HL-60/S4 treated with retinoic acid at 250 ng/mL for 4 days and 3 days (cell line): Measurements from ENCODE around the gene LMLN.
"Not testable (repeated sequence)": the region's sequence is repeated elsewhere in the genome, so short reads cannot be mapped to it uniquely, and the experiment has no call there.

Source experiments
- in situ Hi-C: fragments of 300-500 bp; cut with MboI; formaldehyde crosslinking; loops from 2 replicates; pipeline ENCODE4 v1.7.0; 2022; ENCODE audit warnings: low sequenced_read_pairs

LMLN gene, protein sequence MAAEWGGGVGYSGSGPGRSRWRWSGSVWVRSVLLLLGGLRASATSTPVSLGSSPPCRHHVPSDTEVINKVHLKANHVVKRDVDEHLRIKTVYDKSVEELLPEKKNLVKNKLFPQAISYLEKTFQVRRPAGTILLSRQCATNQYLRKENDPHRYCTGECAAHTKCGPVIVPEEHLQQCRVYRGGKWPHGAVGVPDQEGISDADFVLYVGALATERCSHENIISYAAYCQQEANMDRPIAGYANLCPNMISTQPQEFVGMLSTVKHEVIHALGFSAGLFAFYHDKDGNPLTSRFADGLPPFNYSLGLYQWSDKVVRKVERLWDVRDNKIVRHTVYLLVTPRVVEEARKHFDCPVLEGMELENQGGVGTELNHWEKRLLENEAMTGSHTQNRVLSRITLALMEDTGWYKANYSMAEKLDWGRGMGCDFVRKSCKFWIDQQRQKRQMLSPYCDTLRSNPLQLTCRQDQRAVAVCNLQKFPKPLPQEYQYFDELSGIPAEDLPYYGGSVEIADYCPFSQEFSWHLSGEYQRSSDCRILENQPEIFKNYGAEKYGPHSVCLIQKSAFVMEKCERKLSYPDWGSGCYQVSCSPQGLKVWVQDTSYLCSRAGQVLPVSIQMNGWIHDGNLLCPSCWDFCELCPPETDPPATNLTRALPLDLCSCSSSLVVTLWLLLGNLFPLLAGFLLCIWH

DNA sequence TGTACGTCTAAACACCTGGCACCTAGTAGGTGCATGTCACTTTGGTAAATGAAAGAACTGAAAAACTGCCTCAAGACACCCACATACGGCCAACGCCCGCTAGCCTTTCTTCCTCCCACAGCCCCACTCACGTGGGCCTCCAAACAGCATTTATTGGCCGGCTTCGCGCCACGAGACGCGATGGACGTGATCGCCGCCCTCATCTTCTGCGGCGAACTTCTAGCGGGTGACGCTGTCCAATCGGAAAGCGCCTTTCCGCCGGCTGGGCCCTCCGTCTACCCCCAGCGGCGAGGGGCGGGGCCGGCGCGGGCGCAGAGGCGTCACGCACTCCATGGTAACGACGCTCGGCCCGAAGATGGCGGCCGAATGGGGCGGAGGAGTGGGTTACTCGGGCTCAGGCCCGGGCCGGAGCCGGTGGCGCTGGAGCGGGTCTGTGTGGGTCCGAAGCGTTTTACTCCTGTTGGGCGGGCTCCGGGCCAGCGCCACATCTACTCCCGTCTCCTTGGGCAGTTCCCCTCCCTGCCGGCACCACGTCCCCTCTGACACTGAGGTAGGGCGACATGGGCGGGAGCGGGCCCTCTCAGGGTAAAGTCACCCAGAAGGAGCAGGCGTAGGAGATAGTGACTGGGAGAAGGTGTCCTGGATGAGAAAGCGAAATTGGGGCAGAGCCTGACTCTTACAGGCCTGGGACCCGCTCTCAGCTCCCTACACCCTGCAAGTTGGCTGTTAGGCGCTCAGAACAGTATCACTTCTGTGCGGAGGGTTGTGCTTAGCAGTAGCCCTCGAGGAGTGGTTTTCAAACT, at the start of gene LMLN:
TSS of gene LMLN (plus strand) at position 327 of the 803 bp plus-strand sequence. CDS start at position 356, 29 bp downstream.
- in situ Hi-C loops: no loop called here

DNA sequence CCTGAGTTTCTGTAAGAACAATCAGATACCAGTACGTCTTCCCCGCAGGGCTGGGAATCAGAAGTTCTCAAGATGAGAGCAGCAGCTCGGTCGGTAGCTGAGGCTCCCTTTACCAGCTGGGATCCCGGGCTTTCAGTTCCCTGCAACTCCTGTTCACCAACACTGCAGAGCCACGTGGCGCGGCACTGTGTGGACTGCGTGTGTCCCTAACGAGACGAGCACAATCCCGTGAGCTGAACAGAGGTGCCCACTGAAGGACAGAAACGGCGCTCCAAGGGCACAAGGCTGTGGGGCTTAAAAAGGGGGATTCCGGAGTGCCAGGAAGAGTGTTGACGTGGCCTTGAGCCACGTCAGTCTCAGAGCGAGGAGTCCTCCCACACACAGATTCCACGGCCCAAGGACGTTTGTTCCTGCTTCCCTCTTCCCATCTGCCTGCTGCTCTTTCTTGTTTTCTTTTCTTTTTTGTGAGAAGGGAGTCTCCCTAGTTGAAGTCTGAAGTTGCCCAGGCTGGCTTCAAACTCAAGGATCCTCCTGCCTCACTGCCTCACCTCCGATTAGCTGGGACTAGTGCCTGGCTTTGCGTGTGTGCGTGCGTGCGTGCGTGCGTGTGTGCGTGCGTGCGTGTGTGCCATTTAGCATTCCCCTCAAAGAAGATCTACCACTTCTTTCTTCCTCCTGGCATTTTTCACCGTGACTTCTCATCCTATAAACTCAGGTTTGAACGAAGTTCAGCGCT, 47.1 kb upstream of the LMLN start:
- in situ Hi-C loops: no loop called here

DNA sequence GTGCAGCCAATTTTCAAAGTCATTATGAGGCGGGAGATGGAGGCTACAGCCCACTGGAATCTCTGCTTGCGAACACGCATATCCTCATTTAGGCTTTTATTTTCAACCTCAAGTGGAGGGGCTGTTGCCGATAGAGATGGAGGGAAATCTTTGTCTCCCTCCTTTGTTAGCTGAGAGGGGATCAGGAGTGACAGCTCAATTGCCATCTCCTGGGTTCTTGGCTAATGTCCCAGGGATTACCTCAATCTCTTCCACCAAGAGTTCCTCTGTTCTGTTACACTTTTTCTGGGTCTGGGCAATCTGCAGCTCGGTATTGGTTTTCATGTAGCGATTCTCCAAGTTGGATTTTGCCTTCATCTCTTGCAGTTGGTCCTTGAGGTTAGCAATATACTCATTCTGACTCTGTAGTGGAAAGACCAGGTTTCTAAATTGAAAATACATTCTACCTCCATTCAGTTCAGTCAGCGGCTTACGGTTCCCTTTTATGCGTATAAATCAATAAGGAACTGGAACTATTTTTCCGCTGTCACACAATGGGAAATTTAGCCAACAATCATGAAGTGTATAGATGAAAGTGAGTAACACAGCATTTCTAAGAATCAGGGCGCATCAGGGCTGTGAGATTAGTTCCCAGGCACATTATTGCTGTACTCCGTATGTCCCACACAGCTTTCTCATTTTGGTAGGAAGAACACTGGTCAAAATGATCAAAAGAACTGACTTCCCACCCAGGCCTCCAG, 46.2 kb upstream of the LMLN start:
- in situ Hi-C loops: no loop called here

DNA sequence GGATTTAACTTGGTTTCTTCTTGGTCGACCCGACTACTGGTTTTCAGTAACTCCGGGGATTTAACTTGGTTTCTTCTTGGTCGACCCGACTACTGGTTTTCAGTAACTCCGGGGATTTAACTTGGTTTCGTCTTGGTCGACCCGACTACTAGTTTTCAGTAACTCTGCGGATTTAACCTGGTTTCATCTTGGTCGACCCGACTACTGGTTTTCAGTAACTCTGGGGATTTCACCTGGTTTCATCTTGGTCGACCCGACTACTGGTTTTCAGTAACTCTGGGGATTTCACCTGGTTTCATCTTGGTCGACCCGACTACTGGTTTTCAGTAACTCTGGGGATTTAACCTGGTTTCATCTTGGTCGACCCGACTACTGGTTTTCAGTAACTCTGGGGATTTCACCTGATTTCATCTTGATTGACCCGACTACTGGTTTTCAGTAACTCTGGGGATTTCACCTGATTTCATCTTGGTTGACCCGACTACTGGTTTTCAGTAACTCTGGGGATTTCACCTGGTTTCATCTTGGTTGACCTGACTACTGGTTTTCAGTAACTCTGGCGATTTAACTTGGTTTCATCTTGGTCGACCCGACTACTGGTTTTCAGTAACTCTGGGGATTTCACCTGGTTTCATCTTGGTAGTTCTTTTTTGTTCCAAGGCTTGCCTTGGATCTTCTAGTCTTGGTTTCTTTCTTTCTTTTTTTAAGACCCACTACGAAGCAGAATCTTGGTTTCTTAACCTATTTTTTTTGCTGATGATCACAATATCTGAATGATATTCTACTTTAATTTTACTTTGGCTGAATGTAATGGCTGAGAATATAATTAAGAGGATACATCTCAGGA, 38.4 kb upstream of the LMLN start:
- in situ Hi-C loops: not testable (repeated sequence)

DNA sequence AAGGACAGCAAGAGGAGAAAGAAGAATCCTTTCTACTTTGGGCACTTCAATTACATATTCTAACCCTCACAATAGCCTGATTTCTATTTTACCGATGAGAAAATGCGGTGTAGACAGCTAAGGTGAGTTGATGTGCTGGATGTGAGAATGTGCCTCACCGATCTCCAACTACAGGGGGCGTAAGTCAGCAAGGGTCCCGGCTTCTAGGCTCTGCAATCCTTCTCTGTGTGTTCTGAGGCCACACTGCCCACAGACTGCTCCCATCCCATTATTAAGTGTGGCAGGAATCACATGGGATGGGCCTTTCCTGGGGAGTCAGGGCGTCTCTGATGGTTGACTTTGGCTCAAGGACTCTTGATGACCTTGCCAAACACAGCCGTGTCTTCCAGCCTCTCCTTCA, 33.6 kb upstream of the LMLN start:
- in situ Hi-C loops: no loop called here

DNA sequence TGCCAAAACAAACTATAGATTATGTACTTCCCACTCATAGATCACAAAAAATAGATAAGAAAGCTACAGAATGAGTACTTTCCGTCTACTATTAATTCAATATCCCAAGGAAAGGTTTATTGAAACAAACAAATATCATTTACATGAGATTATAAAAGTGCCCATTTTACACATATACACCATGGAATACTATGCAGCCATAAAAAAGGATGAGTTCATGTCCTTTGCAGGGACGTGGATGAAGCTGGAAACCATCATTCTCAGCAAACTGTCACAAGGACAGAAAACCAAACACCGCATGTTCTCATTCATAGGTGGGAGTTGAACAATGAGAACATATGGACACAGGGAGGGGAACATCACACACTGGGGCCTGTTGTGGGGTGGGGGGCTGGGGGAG, 32.4 kb upstream of the LMLN start:
- in situ Hi-C loops: not testable (repeated sequence)

DNA sequence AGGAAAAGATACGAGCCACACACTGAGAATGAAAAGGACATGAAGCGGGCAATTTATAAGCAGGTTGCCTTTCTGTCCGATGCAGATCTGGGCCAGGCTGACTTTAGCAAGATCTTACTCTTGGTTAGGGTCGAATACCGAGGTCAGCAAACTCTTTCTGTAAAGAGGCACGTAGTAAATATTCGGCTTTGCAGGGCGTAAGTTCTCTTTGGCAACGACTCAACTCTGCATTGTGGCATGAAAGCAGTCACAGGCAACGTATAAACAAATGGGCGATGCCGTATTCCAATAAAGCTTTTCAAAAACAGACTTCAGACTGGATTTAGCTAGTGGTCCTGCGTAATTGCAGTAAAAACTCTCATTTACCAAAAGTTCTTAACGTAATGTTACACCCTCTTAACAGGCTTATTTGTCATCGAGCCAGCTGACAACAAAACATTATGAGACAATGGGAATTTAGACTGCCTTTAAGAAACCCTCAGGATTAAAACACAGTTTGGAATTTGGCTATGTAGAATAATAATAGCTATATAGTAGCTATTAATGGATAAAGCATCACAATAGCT, 23.1 kb upstream of the LMLN start:
- in situ Hi-C loops: no loop called here

DNA sequence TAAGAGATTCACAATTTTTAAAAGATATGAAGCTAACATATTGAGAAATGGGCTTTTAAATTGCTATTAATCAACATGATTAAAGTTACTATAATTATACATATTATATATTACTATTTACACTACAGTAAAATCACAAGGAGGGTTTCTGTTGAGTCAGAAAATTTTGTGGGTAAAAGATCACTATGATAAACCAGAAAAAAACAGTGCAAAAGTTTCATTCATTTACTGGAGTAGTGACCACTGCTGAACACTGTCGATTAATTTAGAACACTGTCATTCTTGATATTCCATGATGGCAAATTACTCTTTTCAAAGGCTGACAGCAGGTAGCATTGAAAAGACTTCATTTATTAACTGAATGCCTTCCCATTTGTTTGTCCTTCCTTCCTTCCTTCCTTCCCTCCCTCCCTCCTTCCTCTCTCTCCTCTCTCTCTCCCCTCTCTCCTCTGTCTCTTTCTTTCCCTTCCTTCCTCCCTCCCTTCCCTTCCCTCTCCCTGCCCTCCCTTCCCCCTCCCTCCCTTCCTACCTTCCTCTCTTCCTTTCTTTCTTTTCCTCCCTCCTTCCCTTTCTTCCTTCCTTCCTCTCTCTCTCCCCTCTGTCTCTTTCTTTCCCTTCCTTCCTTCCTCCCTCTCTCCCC, 19.2 kb upstream of the LMLN start:
- in situ Hi-C loops: no loop called here

DNA sequence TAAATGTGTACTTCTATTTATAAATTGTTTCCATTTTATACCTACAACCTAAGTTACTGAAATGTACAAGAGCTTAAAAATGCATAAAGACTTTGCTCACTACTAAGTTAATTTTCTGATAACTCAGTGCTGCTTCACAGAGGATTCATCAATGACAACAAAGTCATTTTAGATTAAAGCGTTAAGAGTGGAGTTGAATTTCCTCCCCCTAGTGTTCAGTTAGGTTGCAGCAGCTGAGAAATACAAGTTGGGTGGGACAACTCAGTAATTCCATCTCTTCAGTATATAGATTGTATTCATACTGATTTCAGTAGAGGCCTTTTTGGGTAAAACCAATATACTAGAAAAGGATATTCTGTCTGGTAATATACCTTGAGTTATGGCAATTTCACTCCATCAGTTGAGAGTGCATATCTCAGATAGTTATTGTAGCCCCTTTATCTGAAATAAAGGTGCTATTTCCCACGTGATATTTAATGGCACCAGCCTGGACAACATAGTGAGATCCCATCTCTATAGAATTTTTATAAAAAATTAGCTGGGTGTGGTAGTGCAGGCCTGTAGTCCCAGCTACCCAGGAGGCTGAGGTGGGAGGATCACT, 17.0 kb upstream of the LMLN start:
- in situ Hi-C loops: no loop called here

DNA sequence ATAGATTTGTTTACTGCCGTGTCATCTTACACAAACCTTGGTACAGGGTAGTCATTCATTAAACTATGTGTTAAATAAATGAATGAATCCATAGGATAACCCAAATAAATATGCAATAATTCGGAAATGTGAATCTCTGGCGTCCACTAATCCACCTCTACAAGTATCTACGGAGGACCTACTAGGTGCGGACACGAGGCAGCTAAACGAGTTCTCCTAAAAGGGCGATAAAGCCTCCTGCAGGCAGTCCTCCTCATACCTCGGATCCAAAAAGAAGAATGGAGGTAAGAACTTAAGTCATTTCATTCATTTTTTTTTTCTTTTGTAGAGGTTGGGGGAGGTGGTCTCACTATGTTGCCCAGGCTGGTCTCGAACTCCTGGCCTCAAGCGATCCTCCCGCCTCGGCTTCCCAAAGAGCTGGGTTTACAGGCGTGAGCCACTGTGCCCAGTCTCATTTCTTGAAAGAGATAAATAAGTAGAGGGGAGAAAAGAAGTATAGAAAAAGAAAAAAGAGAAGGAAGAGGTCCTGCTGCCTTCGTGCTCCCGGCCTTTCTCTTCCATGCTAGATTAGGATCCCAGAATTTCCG, 10.7 kb upstream of the LMLN start:
- in situ Hi-C loops: no loop called here

DNA sequence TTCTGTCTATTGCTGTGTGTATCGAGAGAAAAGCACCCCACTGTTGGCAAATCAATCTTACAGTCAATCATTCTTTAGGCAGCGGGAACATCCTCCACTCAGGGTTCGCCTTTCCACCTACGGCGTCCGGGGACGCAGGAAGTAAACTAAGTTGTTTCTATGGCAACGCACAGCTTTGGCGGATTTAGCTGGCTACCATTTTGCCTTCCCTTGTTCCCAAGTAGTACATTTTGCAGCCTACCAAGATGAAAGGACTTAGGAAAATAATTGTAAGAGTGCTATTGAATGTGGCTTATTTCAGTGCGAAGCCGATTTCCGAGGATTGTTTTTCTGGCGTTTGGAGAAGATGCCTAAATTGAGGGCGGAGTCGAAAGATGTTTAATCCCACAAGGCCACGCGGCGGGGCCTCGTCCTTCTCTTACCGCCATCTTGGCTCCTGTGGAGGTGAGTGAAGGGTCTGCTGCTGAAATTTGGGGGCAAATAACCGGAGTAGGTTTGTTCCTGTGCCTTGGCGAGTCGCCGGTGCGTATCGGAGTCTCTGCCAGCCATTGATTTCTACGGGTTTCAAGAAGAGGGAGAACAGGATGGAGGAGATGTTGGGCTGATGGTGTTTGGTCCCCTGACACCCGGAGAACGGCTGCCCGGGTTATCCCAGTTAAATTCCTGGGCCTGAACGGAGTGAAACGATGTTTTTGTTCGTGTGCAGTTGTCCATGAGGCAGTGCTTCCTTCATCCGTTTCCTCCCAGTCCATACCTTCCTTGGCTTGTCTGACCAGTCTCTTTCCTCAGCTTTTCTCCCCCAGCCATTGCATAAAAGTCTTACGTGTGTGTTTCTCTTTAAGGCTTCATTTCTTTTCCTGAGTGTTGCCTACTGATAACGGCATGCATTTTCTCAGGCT, 10.0 kb upstream of the LMLN start, which contains the start of gene RPL35A:
TSS of gene RPL35A (plus strand) at position 413 of the 899 bp plus-strand sequence. CDS start 778 bp downstream, outside the sequence.
- in situ Hi-C loops: no loop called here

DNA sequence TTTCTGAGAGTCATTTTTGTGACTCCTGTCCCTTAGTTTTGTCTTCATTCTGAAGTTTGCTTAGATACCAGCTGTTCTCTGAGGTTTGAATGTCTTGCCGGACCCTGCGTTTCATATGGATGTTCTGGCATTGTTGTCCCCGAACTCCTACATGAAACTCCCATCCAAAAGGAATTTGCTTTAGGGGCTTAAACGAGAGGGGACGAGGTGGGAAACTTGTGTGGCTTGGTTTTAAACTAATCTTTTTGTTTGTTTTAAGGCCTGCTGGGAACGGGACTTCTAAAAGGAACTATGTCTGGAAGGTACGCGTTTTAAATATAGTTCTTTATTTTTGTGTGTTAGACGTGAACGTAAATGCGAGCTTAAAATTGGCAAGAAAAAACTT, 9.3 kb upstream of the LMLN start:
- in situ Hi-C loops: no loop called here

DNA sequence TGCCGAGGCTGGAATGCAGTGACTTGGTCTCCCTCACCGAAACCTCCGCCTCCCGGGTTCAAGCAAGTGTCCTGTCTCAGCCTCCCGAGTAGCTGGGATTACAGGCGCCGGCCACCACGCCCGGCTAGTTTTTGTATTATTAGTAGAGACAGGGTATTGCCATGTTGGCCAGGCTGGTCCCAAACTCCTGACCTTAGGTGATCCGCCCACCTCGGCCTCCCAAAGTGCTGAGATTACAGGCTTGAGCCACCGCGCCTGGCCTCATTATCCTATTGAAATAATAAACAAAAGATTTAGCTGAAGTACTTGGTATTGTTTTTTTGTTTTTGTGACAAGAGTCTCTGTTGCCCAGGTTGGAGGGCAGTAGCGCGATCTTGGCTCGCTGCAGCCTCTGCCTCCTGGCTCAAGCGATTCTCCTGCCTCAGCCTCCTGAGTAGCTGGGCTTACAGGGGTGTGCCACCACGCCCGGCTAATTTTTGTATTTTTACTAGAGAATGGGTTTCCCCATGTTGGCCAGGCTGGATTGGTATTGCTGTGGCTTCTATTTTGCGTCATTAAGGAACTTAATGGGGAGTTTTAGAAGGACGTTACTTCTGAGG, 8.5 kb upstream of the LMLN start:
- in situ Hi-C loops: no loop called here

DNA sequence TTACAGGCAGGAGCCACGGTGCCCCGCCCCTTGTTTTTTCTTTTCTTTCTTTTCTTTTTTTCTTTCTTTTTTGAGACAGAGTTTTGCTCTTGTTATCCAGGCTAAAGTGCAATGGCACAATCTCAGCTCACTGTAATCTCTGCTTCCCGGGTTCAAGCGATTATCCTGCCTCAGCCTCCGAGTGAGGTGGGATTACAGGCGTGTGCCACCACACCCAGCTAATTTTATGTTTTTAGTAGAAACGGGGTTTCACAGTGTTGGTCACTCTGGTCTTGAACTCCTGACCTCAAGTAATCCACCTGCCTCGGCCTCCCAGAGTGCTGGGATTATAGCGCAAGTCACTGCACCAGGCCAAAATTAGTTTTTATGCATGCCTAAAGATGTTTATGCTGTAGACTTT, 7.6 kb upstream of the LMLN start:
- in situ Hi-C loops: no loop called here

DNA sequence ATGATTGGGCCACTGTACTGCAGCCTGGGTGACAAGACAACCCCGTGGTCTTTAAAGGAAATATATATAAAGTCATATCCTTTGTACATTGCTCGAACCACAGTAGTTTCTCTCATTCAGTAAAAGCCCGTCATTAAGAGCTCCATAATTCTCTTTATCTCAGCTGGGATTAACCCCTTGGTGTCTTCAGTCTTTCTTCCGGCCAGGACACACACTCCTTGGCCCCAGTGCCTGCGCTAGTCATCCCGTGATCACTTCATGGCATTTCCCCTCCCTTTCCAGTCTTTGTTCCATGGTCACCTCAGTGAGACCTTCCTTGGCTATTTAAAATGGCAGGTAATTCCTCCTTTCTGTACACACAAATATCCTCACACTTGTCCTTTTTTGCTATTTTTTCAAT, 6.7 kb upstream of the LMLN start:
- in situ Hi-C loops: no loop called here

DNA sequence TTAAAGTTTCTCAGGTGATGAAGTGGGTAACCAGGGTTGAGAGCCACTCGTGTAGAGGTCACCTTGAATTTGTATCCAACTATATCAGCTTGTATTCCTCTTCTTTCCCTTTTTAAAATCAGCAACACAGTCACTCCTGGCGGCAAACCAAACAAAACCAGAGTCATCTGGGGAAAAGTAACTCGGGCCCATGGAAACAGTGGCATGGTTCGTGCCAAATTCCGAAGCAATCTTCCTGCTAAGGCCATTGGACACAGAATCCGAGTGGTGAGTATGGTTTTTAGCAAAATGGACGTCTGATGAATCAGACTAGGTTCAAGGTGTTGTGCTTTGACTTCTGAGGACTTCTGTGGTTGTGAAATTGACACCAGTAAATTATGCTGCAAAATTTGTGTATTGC, 6.1 kb upstream of the LMLN start:
- in situ Hi-C loops: no loop called here
